Thyroid gland (tissue), 4 donors: ENCODE measurements around the gene EIF3B. TPM values are rescaled to one million over a fixed set of nuclear protein-coding genes. Genes with fewer than 3 reads are reported as not detected.
A peak's percentile ranks its signal among the peaks of the same experiment; 100 is the strongest.

ENCODE experiments used
- DNase-seq, 2 donors: peaks; one replicate each; pipeline ENCODE4 v3.0.0-alpha.2; 2019
- H3K27ac ChIP-seq, 3 donors: fragments of 200-600 bp; sonication (generic); 1 replicate in 2 of 3; 2 replicates in 1 of 3; pipeline ENCODE4 v1.5.1; 2016 to 2019; ENCODE audit warnings: mild to moderate bottlenecking in 1 of 3, moderate library complexity in 1 of 3
- H3K27me3 ChIP-seq: fragments of 200-600 bp; sonication (generic); one replicate; pipeline ENCODE4 v1.5.1; 2019
- H3K36me3 ChIP-seq, 2 donors: fragments of 200-600 bp; sonication (generic); one replicate each; pipeline ENCODE4 v1.5.1; 2016 to 2019
- H3K4me1 ChIP-seq, 2 donors: fragments of 200-600 bp; sonication (generic); one replicate each; pipeline ENCODE4 v1.5.1; 2017 to 2019
- H3K4me3 ChIP-seq, 3 donors: fragments of 200-600 bp; sonication (generic); replicated peaks in 1 of 3; 1 replicate in 2 of 3; 2 replicates in 1 of 3; pipeline ENCODE4 v1.5.1; 2016; ENCODE audit warnings: mild to moderate bottlenecking in 1 of 3
- H3K9me3 ChIP-seq: fragments of 200-600 bp; sonication (generic); one replicate; pipeline ENCODE4 v1.5.1; 2017
- POLR2A ChIP-seq, 2 donors: fragments of 450-650 bp; IDR thresholded peaks; one replicate each; pipeline ENCODE4 v1.6.1; 2017; ENCODE audit warnings: antibody characterized with exemption in 2 of 2, mild to moderate bottlenecking in 2 of 2, moderate library complexity in 1 of 2
- WGBS, 2 donors: methylation state at CpG; one replicate each; pipeline ENCODE4 v1.1.5; 2017; 5-methylcytosine and 5-hydroxymethylcytosine counted together
- intact Hi-C: fragments of 100-400 bp; cut with DNase I; formaldehyde crosslinking; loops from one replicate; pipeline ENCODE4 v1.15.1; 2023
- total RNA-seq, 4 donors: library from RNA; depleted of rRNA; stranded (reverse); fragments of >200 nt; gene quantifications; one replicate each; pipeline ENCODE4 v1.2.3, GENCODE V29; 2016
- TF ChIP-seq, protein P1 (sequence below), 6 experiments: fragments of 200-600 bp in 3 of 6; fragments of 450-650 bp in 3 of 6; sonication (generic) in 3 of 6; IDR thresholded peaks; one replicate each; pipeline ENCODE4 v1.5.1; 2016 to 2019; ENCODE audit warnings: antibody characterized with exemption in 6 of 6, mild to moderate bottlenecking in 2 of 6, inconsistent platforms in 1 of 6, moderate library complexity in 1 of 6

Gene EIF3B
- total RNA-seq, 4 donors from 2014 or later: 89.4 to 122 (median 111) TPM

DNA sequence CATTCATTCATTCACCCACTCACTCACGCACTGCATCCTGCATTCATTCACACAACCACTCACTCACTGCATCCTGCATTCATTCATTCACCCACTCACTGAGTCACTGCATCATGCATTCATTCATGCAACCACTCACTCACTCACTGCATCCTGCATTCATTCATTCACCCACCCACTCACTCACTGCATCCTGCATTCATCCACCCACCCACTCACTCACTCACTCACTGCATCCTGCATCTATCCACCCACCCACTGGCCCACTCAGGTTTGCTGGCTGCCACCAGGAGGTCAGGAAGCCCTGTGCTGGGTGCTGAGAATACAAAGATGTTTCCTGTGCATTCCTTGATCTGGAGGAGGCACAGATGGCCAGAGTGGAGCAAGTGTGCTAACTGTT is 38.0 kb upstream of the EIF3B start:
- H3K36me3 ChIP-seq: no peaks in the 10 kb centered on the region
- H3K27ac ChIP-seq: no peak overlapping the region
- TF ChIP-seq, protein P1, sequence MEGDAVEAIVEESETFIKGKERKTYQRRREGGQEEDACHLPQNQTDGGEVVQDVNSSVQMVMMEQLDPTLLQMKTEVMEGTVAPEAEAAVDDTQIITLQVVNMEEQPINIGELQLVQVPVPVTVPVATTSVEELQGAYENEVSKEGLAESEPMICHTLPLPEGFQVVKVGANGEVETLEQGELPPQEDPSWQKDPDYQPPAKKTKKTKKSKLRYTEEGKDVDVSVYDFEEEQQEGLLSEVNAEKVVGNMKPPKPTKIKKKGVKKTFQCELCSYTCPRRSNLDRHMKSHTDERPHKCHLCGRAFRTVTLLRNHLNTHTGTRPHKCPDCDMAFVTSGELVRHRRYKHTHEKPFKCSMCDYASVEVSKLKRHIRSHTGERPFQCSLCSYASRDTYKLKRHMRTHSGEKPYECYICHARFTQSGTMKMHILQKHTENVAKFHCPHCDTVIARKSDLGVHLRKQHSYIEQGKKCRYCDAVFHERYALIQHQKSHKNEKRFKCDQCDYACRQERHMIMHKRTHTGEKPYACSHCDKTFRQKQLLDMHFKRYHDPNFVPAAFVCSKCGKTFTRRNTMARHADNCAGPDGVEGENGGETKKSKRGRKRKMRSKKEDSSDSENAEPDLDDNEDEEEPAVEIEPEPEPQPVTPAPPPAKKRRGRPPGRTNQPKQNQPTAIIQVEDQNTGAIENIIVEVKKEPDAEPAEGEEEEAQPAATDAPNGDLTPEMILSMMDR (IDR thresholded peaks at IDR 0.05): no peak
- no peak for TF ChIP-seq POLR2A (IDR thresholded peaks at IDR 0.05)
- H3K9me3 ChIP-seq: no peaks in the 10 kb centered on the region
- 89 to 96% methylated on average over 1 of the region's 1 CpG for WGBS, 2 donors
- no peaks in the 10 kb centered on the region for H3K4me1 ChIP-seq
- H3K4me3 ChIP-seq: no peak overlapping the region
- no peaks in the 10 kb centered on the region for H3K27me3 ChIP-seq
- DNase-seq: no peak
- intact Hi-C loops: no loop called here

DNA sequence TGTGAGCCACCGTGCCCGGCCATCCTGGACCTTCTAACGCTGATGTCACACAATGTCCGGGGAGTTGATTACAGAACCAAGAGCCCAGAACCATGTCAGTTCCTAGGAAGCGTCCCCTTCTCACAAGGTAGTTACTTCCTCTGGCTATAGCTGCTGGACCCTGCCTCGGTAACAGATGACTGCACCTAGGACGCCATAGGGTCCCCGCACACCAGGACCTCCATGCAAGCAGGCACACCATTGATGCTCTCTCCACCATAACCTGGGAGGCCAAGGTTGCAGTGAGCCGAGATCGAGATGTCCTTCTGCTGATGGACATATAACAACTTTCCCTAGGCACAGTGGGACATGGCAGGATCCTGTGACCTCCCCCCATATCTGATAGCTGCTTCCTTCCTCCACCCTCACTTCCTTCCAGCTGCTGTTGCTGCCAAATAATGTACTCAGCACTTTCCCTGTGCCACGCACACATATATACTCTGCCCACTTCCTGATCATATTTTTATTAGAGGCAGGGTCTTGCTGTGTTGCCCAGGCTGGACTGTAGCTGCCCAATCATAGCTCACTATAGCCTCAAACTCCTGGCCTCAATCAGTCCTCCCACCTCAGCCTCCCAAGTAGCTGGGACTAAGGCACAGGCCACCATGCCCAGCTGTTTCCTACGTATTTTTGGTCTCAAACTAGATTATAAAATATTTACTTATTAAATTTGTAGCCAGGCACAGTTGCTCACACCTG is 36.9 kb upstream of the EIF3B start:
- H3K27ac ChIP-seq: no peak overlapping the region
- no peaks in the 10 kb centered on the region for H3K4me1 ChIP-seq
- H3K27me3 ChIP-seq: no peaks in the 10 kb centered on the region
- WGBS, 2 donors: 88 to 90% methylated on average over 12 of the region's 12 CpGs
- DNase-seq: no peak
- TF ChIP-seq, protein P1 (IDR thresholded peaks at IDR 0.05): no peak
- TF ChIP-seq POLR2A (IDR thresholded peaks at IDR 0.05): no peak
- intact Hi-C loops: no loop called here
- no peaks in the 10 kb centered on the region for H3K36me3 ChIP-seq
- no peak overlapping the region for H3K4me3 ChIP-seq
- no peaks in the 10 kb centered on the region for H3K9me3 ChIP-seq

DNA sequence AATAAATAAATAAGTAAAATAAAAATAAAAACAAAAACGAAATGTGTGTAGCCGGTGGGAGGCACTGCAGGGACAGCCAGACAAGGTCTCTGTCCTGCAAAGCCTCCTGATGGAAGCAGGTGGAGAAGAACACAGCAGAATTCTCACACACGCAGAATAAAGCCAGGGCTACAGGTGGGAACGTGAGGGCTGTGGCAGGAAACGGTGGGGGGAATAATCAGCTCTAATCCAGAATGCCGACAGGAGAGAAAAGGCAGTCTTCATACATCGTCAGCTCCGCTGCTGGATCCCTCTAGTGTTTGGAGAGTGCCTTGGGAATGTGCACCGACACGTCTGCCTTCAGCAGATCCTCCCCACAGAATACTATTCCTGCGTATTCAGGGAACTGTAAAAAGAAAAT is 33.6 kb upstream of the EIF3B start:
- no peaks in the 10 kb centered on the region for H3K9me3 ChIP-seq
- DNase-seq: peak in 1 of 2 donors; percentile 35
- no peaks in the 10 kb centered on the region for H3K4me1 ChIP-seq
- H3K4me3 ChIP-seq: no peak overlapping the region
- intact Hi-C loops: no loop called here
- TF ChIP-seq, protein P1 (IDR thresholded peaks at IDR 0.05): peak in 3 of 6 experiments; percentile 14 to 24 (median 22)
- no peak for TF ChIP-seq POLR2A (IDR thresholded peaks at IDR 0.05)
- WGBS, 2 donors: 31 to 38% methylated on average over 11 of the region's 11 CpGs
- H3K36me3 ChIP-seq: no peaks in the 10 kb centered on the region
- H3K27ac ChIP-seq: no peak overlapping the region
- H3K27me3 ChIP-seq: no peaks in the 10 kb centered on the region

DNA sequence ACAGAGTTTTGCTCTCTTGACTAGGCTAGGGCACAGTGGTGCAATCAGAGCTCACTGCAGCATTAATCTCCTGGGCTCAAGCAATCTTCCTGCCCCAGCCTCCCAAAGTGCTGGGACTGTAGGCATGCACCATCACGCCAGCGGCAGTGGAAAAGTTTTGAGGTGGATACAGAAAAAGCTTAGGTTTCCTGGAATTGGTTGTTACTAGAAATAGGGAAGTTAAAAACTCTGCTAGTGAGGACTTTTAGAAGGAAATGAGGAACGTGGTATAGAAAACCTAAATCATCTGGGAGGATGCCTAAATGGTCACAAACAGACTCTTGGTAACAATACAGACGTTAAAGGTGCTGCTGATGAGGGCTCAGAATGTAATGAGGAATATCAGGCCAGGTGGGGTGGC is 29.5 kb upstream of the EIF3B start:
- 61 to 77% methylated on average over 4 of the region's 4 CpGs for WGBS, 2 donors
- Histone ChIP-seq H3K36me3 (no peaks in the 10 kb centered on the region), H3K4me3 (no peak overlapping the region), H3K4me1 (no peaks in the 10 kb centered on the region), H3K9me3 (no peaks in the 10 kb centered on the region), H3K27me3 (no peaks in the 10 kb centered on the region), H3K27ac (no peak overlapping the region)
- no peak for TF ChIP-seq POLR2A (IDR thresholded peaks at IDR 0.05)
- TF ChIP-seq, protein P1 (IDR thresholded peaks at IDR 0.05): no peak
- intact Hi-C loops: no loop called here
- DNase-seq: no peak

DNA sequence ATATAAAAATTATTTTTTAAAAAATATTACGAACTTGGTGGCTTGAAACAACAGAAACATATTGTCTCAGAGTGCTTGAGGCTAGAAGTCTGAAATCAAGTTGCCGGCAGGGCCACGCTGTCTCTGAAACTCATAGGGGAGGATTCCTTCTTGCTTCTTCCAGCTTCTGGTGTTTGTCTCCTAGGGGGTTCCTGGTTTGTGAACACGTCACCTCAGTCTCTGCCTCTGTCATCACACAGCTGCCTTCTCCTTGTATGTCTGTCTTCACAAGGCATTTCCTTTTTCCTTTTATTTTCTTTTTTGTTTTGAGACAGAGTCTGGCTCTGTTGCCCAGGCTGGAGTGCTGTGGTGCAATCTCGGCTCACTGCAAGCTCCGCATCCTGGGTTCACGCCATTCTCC is 27.7 kb upstream of the EIF3B start:
- no peaks in the 10 kb centered on the region for H3K4me1 ChIP-seq
- H3K27ac ChIP-seq: no peak overlapping the region
- no peaks in the 10 kb centered on the region for H3K9me3 ChIP-seq
- no peak for DNase-seq
- intact Hi-C loops: no loop called here
- 87 to 90% methylated on average over 7 of the region's 7 CpGs for WGBS, 2 donors
- no peaks in the 10 kb centered on the region for H3K36me3 ChIP-seq
- H3K27me3 ChIP-seq: no peaks in the 10 kb centered on the region
- TF ChIP-seq, protein P1 (IDR thresholded peaks at IDR 0.05): no peak
- no peak for TF ChIP-seq POLR2A (IDR thresholded peaks at IDR 0.05)
- no peak overlapping the region for H3K4me3 ChIP-seq
